GM21576 (cell line): Measurements from ENCODE around the gene CASZ1.

Experiments used
- ATAC-seq: cut with Tn5 transposase; IDR thresholded peaks from one replicate; pipeline ENCODE4 v1.9.1; 2021; ENCODE audit warnings: mild to moderate bottlenecking, moderate library complexity; ENCODE audit not compliant: unreplicated experiment

Gene CASZ1

DNA sequence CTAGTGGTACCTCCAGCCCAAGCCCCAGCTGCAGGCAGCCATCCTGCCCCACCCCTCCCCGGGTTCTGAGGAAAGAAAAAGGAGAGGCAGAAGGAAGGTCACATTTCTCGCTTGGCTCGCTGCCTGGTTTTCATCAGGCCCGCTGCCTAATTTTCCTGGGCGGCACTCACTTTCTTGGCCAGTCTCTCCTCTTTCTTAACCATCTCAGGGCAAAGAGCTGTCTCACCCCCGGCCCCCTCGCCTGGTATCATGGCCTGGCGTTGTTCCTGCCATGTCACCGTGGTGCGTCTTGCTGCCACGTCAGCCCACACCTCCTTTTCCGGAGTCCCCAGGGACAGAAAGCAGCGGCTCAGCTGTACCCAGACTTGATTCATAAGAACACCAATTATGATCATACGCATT, 26.6 kb upstream of the CASZ1 start:
- ATAC-seq = no peak

GRCh38 chr1:10821388-10821787, 24.9 kb upstream of the CASZ1 start:
- ATAC-seq = no peak

GRCh38 chr1:10820422-10820821, 24.0 kb upstream of the CASZ1 start:
- no peak for ATAC-seq

DNA sequence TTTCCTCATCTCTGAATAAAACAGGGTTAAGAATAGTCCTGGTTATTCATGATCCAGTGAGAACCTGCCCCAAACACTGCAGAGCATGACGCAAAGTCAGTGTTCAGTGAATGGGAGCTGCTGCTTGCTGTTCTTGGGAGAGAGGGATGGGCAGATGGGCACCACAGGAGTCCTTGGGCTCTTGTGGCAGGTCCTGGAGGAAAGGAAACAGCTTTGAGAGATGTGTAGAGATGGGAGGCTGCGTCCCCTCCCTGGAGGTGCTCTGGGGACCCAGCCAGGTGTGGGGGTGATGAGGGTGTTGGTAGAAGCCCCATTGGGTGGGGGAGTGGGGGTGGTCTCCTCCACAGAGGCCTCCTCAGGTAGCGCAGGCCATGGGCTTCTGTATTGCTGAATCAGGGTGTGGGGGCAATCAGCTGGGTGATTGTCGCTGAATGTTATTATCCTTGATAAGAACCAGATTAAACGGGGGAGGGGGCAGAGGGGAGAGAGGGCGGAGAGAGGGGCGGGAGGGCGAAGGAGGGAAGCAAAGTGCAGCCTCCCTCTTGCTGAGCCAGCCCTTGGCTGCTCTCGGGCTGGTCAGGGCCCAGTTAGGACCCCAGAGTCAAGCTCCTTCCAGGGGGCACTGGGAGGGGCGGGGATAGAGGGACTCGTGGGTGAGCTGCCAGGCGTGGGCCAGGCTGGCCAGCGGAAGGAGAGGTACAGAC, 22.9 kb upstream of the CASZ1 start:
- no peak for ATAC-seq

DNA sequence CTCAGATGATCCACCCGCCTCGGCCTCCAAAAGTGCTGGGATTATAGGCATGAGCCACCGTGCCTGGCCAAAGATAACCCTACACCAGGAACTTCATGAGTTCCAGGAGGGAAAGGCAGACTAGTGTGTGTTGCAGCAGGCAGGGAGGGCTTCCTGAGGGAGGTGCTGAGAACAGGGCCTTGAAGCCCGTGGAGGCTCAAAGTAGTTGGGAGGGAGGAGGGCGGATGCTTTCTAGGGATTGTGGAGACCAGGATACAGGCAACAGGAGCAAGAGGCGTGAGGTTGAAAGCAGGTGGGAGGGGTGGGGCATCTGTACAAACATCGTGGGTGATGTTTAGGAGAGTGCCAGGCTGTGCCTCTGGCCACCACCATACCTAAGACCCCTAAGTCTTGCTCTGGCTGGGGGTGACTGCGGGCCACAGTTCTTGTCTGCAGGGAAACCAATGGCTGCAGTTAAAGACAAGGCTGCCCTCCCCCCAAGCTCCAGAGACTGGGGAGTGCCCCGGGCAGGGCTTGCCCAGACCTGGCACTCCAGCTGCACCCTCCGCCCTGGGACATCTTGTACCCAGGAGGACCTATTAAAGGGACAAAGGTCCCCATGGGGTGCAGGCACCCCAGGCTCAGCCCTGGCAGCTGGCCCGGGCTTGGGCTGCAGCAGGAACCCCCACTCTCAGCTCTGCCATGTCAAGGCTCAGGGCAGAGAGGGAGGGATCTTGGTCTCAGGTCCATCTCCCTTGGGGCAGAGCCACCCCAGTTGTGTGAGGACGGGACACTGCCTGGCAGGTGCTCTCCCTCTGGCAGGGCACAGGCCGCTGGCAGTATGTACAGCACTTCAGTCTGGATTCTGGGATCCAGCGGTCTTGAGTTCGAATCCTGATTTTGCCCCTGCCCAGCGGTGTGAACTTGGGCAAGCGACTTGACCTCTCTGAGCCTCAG, 22.1 kb upstream of the CASZ1 start:
- ATAC-seq = no peak

- ATAC-seq = no peak
Observed at GRCh38 chr1:10816743-10817369, 20.4 kb upstream of the CASZ1 start.

GRCh38 chr1:10816233-10816632, 19.8 kb upstream of the CASZ1 start:
- ATAC-seq = no peak

DNA sequence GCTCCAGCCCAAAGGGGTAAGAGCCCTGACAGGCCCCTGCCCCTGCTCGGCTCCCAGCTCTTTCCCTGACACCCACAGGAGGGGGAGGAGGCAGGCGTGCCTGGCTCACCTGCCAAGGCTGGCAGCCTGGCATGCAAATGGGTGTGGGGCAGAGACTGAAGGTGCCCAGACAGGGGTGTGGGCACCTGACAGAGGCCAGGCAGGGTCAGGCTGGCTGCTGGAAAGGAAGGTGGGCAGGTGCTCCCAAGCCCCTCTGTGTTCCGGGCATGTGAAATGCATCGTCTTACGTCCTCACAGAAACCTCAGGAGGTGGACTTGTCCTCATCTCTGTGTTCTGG, 19.4 kb upstream of the CASZ1 start:
- ATAC-seq = no peak

- ATAC-seq = no peak
Observed at GRCh38 chr1:10814976-10815857, 18.8 kb upstream of the CASZ1 start.

DNA sequence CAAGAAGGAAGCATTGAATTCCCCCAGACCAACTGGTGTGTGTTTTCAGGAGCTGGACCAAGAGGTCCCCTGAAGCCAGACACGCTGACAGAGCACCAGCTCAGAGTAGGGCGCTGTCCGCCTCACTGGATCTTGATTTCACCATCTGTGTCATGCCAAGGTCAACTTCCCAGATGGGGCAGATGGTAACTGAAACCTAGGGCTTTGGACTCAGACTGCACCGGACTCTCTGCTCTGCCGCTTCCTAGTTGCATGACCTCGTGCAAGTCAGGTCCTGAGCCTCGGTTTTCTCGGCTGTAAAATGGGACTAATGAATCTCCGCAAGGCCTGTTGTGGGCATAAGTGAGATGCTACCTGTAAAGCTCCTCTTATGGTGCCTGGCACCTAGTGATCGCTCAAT, 17.9 kb upstream of the CASZ1 start:
- ATAC-seq = no peak

GRCh38 chr1:10813799-10814198, 17.4 kb upstream of the CASZ1 start:
- ATAC-seq = no peak

DNA sequence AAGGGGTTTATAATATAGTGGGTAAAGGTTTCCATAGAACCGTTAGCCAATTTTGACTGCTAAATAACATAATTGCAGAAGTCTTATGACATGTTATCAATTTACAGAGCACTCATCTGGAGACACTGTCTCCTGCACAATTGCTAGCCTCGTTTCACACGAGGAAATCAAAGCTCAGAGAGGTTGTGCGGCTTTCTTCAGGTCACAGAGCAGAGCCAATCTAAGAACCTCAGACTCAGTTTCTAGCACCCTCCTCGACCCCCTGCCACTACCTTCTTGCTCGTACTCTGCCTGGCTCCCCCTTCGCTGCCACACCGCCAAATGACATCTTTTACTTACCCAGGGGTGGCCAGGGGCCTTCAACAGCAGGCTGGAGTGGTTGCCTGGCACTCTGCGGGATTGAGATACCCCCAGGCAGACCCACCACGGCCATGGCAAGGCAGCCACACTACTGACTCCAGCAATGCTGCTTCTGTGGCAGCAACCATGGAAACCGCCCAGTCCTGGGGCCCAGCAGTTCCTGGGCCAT, 16.0 kb upstream of the CASZ1 start:
- no peak for ATAC-seq

DNA sequence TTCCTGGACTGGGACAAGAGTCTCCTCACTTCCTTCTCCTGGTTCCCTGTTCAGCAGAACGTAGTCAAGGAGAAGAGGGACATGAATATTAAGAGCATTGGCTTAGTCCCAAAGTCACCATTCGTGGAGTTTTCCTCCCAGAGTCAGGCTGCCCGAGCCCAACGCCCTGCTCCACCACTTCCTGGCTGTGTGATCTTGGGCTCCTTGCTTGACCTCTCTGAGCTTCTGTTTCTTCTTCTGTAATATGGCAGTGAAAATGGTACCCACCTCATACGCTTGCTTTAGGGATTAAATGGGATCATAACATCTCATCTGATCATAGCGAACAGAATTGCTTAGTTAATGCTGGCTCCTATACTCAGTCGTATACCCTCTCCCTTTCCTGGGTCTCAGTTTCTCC, 12.0 kb upstream of the CASZ1 start:
- no peak for ATAC-seq

DNA sequence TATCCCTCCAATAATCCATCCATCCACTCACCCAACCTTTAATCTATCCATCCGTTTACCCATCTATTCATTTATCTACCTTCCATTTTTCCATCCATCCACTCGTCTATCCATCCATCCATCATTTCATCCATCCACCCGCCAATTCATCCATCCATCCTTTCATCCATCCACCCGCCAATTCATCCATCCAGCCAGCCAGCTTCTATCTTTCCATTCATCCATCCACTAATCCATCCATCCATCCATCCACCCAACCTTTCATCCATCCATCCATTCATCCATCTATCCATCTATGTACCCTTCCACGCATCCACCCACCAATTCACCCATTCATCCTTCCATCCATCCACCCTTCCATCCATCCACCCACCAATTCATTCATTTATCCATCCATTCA, 10.5 kb upstream of the CASZ1 start:
- no peak for ATAC-seq

DNA sequence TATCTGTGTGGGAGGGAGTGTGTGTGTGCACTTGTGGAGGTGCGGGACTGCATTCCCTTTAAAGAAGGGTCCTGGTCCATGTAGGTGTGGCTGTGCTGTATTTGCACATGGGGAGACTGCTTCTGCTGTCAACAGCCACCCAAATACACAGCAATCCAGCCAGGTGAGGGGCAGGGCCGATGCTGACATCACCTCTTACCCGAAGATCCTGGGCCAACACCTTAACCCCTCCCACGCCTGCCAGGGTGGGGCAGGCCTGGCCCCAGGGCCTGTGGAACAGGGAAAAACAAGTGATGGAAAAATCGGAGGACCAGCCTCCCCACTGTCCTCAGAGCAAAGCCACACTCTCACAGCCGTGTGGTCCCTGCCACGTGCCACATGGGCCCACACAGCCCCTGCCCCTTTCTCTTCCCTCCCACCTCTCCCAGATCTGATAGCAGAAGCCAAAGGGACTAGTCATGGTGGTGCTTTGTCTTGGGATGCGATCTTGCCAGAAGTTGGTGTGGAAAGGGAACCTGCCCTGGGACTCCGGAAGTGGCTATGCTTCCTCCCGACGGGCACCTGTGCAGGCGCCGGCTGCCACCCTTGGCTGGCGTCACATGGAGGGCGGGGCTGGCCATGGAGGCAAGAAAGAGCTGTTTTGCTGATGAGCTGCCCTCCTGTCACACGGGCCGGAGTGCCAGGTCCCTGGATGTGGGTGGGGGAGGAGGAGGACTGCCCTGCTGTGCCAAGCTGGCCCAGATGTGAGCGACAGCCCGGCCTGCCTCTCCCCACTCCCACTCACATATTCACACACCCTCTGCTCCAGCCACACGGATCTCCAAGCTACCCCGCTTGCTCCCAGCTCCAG, 7.8 kb upstream of the CASZ1 start:
- no peak for ATAC-seq

DNA sequence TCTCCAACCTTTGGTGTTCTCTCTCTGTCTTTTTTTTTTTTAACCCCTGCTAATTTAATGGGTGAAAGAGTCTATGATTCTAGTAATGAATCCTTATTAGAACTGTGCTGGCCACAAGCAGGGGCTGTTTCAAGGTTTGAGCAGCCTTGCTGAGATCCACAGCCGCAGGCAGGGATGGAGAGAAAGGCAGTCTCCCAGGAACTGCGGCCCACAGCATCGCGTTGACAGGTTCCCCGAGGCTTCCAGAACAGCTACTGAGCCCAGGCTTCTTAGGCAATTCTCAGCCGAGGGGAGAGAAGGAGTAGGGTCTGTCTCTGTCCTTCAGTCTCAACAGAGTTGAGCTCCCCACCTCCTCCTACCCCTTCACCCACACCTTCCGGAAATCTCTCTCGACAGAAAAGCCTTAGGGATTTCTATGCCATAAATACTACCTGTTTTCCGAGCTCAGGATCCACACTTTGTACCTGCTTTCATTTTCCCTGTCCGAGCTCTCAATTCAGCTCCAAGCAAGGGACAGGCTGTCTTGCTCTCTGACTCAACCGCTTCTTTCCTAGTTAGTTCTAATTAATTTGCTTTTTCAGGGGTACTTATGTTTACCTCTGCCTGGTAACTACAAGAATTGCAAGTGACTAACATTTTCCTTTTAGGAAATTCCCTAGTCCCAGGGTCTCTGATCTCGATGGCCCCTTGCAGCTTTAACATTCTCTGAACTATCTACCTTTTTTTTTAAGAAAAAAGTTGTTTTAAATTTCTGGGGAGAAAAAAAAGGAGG, 6.7 kb upstream of the CASZ1 start:
- ATAC-seq = no peak

- ATAC-seq = no peak
Observed at GRCh38 chr1:10800778-10801177, 4.3 kb upstream of the CASZ1 start.

- no peak for ATAC-seq
Observed at GRCh38 chr1:10799726-10800125, 3.3 kb upstream of the CASZ1 start.
